GM10847 (cell line): ENCODE data around the gene CETN1.

ENCODE experiments used
- POLR2A ChIP-seq: IDR thresholded peaks from 2 replicates; pipeline ENCODE4 v1.6.1; 2011; ENCODE audit not compliant: insufficient read length; ENCODE audit errors: extremely low read depth

The CETN1 gene

GRCh38 chr18:580154-580553, at the start of gene CETN1:
Gene CETN1 (plus strand): TSS chr18:580380. CDS start chr18:580409, 29 bp downstream.
- TF ChIP-seq POLR2A, result no peak

GRCh38 chr18:532018-532417, 48.2 kb upstream of the CETN1 start:
- TF ChIP-seq POLR2A, result no peak

GRCh38 chr18:532632-533031, 47.5 kb upstream of the CETN1 start:
- TF ChIP-seq POLR2A, result no peak

- TF ChIP-seq POLR2A, result no peak
These were observed 46.1 kb upstream of the CETN1 start for GRCh38 chr18:533995-534601.

GRCh38 chr18:543447-544078, 36.6 kb upstream of the CETN1 start:
- TF ChIP-seq POLR2A, result no peak

- no peak for TF ChIP-seq POLR2A
These were observed 30.2 kb upstream of the CETN1 start for GRCh38 chr18:549967-550366.

- TF ChIP-seq POLR2A, result no peak
These were observed 28.6 kb upstream of the CETN1 start for GRCh38 chr18:551404-552061.

- no peak for TF ChIP-seq POLR2A
These were observed 24.3 kb upstream of the CETN1 start for GRCh38 chr18:555705-556457.

GRCh38 chr18:564708-565561, 15.2 kb upstream of the CETN1 start:
- TF ChIP-seq POLR2A, result no peak

GRCh38 chr18:565562-566061, 14.6 kb upstream of the CETN1 start:
- TF ChIP-seq POLR2A, result no peak

GRCh38 chr18:567122-567521, 13.1 kb upstream of the CETN1 start:
- TF ChIP-seq POLR2A, result no peak

- TF ChIP-seq POLR2A, result no peak
These were observed 11.4 kb upstream of the CETN1 start for GRCh38 chr18:568731-569130.

- no peak for TF ChIP-seq POLR2A
These were observed 9.9 kb upstream of the CETN1 start for GRCh38 chr18:570256-570655.

- TF ChIP-seq POLR2A, result no peak
These were observed 9.5 kb upstream of the CETN1 start for GRCh38 chr18:570697-571096.
